CD4-positive, alpha-beta memory T cell (primary cell): ENCODE measurements around the gene NDNF. TPM values are rescaled to one million over a fixed set of nuclear protein-coding genes. Genes with fewer than 3 reads are reported as not detected.

Experiments
- CTCF ChIA-PET: fragments of 350-600 bp; sonication (Branson Sonifier 250); formaldehyde crosslinking; loops from one replicate; lab custom pipeline; 2021; ENCODE audit warnings: inconsistent platforms; ENCODE audit not compliant: partially characterized antibody; lab: Charles Lee
- POLR2A ChIA-PET: fragments of 350-600 bp; sonication (Branson Sonifier 250); formaldehyde crosslinking; loops from one replicate; lab custom pipeline; 2021; ENCODE audit not compliant: partially characterized antibody; lab: Charles Lee
- DNase-seq, 5 donors: peaks; one replicate each; pipeline versions ENCODE4 v3.0.0 to v3.0.0-alpha.2; 2020 to 2022; ENCODE audit warnings: mixed read lengths in 1 of 5
- H3K27ac ChIP-seq: one replicate; pipeline ENCODE4 v1.7.0; 2013; ENCODE audit warnings: low read depth, low read length
- H3K27me3 ChIP-seq: 2 replicates; pipeline ENCODE4 v1.7.0; 2013; ENCODE audit warnings: mild to moderate bottlenecking, low read length, moderate library complexity; ENCODE audit not compliant: insufficient read depth
- H3K36me3 ChIP-seq: 2 replicates; pipeline ENCODE4 v1.7.0; 2013; ENCODE audit warnings: mild to moderate bottlenecking, low read length, moderate library complexity; ENCODE audit not compliant: insufficient read depth
- H3K4me1 ChIP-seq: 2 replicates; pipeline ENCODE4 v1.7.0; 2013; ENCODE audit warnings: mild to moderate bottlenecking, low read length, moderate library complexity; ENCODE audit not compliant: insufficient read depth
- H3K4me3 ChIP-seq, 2 donors: one replicate each; pipeline ENCODE4 v1.7.0; 2013; ENCODE audit warnings: low read length in 2 of 2, mild to moderate bottlenecking in 1 of 2
- H3K9me3 ChIP-seq, 2 donors: one replicate each; pipeline ENCODE4 v1.7.0; 2013; ENCODE audit warnings: low read length in 2 of 2, control low read depth in 1 of 2; ENCODE audit not compliant: control insufficient read depth in 1 of 2
- H3K27ac Mint-ChIP-seq, 7 donors: one replicate each; pipeline ENCODE4 v1.8.0; 2020 to 2021; ENCODE audit warnings: mixed read lengths in 7 of 7, mild to moderate bottlenecking in 6 of 7, inconsistent platforms in 3 of 7, moderate library complexity in 3 of 7
- H3K27me3 Mint-ChIP-seq, 2 donors: one replicate each; pipeline ENCODE4 v1.8.0; 2020 to 2021; ENCODE audit warnings: mixed read lengths in 2 of 2
- H3K36me3 Mint-ChIP-seq, 2 donors: one replicate each; pipeline ENCODE4 v1.8.0; 2020 to 2021; ENCODE audit warnings: mixed read lengths in 2 of 2, inconsistent platforms in 1 of 2, mild to moderate bottlenecking in 1 of 2
- H3K4me1 Mint-ChIP-seq, 4 donors: one replicate each; pipeline ENCODE4 v1.8.0; 2020 to 2021; ENCODE audit warnings: mixed read lengths in 4 of 4, mild to moderate bottlenecking in 1 of 4
- H3K4me3 Mint-ChIP-seq, 8 donors: one replicate each; pipeline ENCODE4 v1.8.0; 2020 to 2021; ENCODE audit warnings: mixed read lengths in 8 of 8, mild to moderate bottlenecking in 7 of 8, moderate library complexity in 6 of 8, inconsistent platforms in 3 of 8
- H3K9me3 Mint-ChIP-seq, 8 donors: one replicate each; pipeline ENCODE4 v1.8.0; 2020 to 2021; ENCODE audit warnings: mixed read lengths in 8 of 8, mild to moderate bottlenecking in 5 of 8, inconsistent platforms in 3 of 8, moderate library complexity in 1 of 8
- intact Hi-C: fragments of 100-400 bp; cut with micrococcal nuclease; formaldehyde crosslinking; loops from one replicate; pipeline ENCODE4 v1.15.1; 2023
- polyA plus RNA-seq, 2 donors: library from polyadenylated mRNA; unstranded; fragments of 300-500 nt; fragmentation: Illumina TruSeq; gene quantifications; one replicate each; pipeline ENCODE4 v1.2.3, GENCODE V29; 2021
- total RNA-seq, 2 experiments: library from RNA; stranded (reverse); gene quantifications; one replicate each; pipeline ENCODE4 v1.2.3, GENCODE V29; 2021

The NDNF gene
- total and polyA plus RNA-seq, 4 experiments from 2014 or later = not detected

DNA sequence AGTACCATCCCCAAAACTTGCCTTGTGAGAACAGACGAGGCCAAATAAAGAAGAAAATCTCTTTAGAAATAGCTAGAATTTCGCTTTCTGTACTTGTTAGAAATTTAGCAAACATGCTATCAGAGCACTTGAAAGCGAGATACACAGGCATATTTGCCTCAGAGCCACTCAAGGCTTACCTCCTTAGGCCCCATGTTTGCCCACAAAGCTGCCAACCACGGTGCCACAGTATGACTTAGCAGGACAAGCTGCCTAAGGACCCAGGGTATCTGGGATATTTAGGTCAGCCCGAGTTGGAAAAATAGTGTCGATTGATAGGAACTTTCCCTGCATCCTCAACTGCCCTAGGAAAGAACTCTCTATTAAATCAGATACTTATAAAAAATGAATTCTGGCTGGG is 24.2 kb downstream of the NDNF start:
- no peak for DNase-seq
- Mint-ChIP-seq H3K36me3 (no peaks in the 10 kb centered on the region), H3K4me1 (no peaks in the 10 kb centered on the region), H3K9me3 (no peaks in the 10 kb centered on the region), H3K4me3 (no peak overlapping the region), H3K27me3 (peaks cover 2 to 7% of the 10 kb centered on the region in 2 donors), H3K27ac (no peak overlapping the region)
- CTCF ChIA-PET = interaction anchor here (1.2 kb wide), 1 partner anchor 10 kb away, joined by 3 read pairs; no protein-coding TSS in a partner anchor
- no peaks in the 10 kb centered on the region for H3K36me3 ChIP-seq
- no peaks in the 10 kb centered on the region for H3K27me3 ChIP-seq
- H3K4me3 ChIP-seq = no peak overlapping the region
- no peaks in the 10 kb centered on the region for H3K4me1 ChIP-seq
- intact Hi-C loops = no loop called here
- no peaks in the 10 kb centered on the region for H3K9me3 ChIP-seq
- no peak overlapping the region for H3K27ac ChIP-seq
- POLR2A ChIA-PET = no interaction called here

DNA sequence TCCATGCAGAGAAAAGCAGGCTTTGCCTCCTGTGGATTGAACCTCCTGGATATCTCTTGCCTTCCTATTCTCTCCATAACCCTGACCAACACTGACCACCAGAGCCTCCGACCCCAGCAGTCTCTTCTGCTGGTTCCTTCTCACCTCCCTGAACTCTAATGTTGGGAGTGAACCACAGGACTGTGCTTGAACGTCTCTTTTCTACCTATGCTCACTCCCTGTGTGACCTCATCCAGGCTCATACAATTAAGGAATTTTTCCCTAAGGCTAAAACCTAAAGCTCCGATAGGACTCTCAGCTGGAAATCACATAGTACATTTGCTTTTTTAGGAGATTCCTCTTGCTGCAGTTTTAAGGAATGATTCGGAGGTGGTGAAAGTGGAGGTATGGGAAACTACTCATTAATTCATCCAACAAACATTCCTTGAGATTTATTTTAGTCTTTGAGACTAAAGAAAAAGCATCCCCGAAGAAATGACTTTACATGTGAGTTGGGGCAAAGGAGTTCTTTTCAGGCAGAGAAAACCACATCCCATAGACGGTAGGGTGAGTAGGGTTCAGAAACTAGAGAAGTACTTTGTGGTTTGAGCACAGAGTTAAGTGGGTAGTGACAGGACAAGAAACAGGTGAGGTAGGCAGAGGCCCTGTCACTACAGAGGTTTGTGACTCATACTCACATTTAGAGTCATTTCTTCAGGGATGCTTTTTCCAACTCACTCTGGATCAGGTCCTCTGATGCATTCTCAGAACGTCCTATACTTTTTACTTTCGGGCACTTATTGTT is 30.8 kb downstream of the NDNF start:
- H3K4me1 ChIP-seq = peaks cover 8% of the 10 kb centered on the region
- peaks cover 2 to 3% of the 10 kb centered on the region in 2 donors for H3K27me3 Mint-ChIP-seq
- H3K9me3 Mint-ChIP-seq = no peaks in the 10 kb centered on the region
- H3K4me3 ChIP-seq = no peak overlapping the region
- H3K27ac Mint-ChIP-seq = peak overlapping the region in 1 of 7 donors; percentile 21
- ChIA-PET POLR2A (no interaction called here), CTCF (no interaction called here)
- peaks cover 6 to 8% (median 7%) of the 10 kb centered on the region in 4 donors for H3K4me1 Mint-ChIP-seq
- no peaks in the 10 kb centered on the region for H3K27me3 ChIP-seq
- no peaks in the 10 kb centered on the region for H3K36me3 Mint-ChIP-seq
- H3K36me3 ChIP-seq = no peaks in the 10 kb centered on the region
- no peak overlapping the region for H3K27ac ChIP-seq
- intact Hi-C loops = no loop called here
- DNase-seq = peak; percentile 6 to 38 (median 19)
- no peaks in the 10 kb centered on the region for H3K9me3 ChIP-seq
- H3K4me3 Mint-ChIP-seq = no peak overlapping the region

DNA sequence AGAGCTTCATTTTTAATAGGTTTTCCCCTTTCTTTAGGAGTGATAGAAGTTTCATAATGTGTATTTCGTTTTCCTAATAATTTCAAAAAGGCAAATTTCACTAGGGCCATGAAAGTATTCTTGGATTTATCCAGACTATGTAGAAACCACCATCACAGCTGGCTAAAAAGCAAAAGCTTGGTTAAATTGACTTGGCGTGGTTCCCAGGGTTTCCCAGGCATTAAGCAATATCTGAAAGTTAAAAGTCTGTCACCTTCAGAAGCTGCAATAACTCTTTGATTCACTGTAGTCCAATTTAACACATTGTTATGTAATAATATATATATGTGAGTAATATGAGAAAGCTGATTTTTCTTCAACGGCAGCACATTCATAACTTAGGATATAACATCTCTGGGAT is 38.3 kb downstream of the NDNF start:
- Mint-ChIP-seq H3K36me3 (no peaks in the 10 kb centered on the region), H3K4me3 (no peak overlapping the region), H3K27me3 (peaks cover 0 to 1% of the 10 kb centered on the region in 2 donors), H3K4me1 (no peaks in the 10 kb centered on the region), H3K27ac (no peak overlapping the region), H3K9me3 (no peaks in the 10 kb centered on the region)
- ChIA-PET CTCF (no interaction called here), POLR2A (no interaction called here)
- Histone ChIP-seq H3K4me3 (no peak overlapping the region), H3K9me3 (no peaks in the 10 kb centered on the region), H3K36me3 (no peaks in the 10 kb centered on the region), H3K4me1 (no peaks in the 10 kb centered on the region), H3K27me3 (no peaks in the 10 kb centered on the region), H3K27ac (no peak overlapping the region)
- no peak for DNase-seq
- intact Hi-C loops = no loop called here

- no peak overlapping the region for H3K4me3 Mint-ChIP-seq
- ChIA-PET CTCF (no interaction called here), POLR2A (no interaction called here)
- H3K4me1 ChIP-seq = no peaks in the 10 kb centered on the region
- DNase-seq = no peak
- H3K27me3 Mint-ChIP-seq = peaks cover 0 to 5% of the 10 kb centered on the region in 2 donors
- H3K27ac ChIP-seq = no peak overlapping the region
- no peaks in the 10 kb centered on the region for H3K36me3 ChIP-seq
- no peaks in the 10 kb centered on the region for H3K9me3 Mint-ChIP-seq
- no peaks in the 10 kb centered on the region for H3K27me3 ChIP-seq
- H3K36me3 Mint-ChIP-seq = no peaks in the 10 kb centered on the region
- no peak overlapping the region for H3K4me3 ChIP-seq
- H3K27ac Mint-ChIP-seq = no peak overlapping the region
- intact Hi-C loops = no loop called here
- H3K9me3 ChIP-seq = no peaks in the 10 kb centered on the region
- no peaks in the 10 kb centered on the region for H3K4me1 Mint-ChIP-seq
These were observed 41.6 kb downstream of the NDNF start for GRCh38 chr4:121030711-121031110.

DNA sequence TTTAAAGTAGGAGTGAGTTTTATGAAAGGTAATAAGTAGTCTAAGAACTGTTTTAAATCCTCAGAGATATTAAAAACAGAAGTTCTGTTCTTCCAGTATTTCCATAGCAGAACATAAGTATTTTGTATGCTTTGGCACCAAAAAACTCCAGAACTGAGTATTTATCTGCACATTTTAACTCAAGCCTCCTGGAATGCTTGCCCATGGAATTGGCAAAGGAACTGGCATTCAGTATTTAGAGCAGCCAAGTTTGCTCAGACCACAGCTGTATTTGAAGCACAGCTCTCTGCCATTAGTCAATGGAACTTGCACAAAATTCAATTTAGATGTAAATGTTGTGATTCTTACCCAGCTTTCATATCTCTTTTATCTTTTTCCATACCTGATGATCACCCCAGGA is 42.2 kb downstream of the NDNF start:
- H3K27me3 ChIP-seq = no peaks in the 10 kb centered on the region
- no peak overlapping the region for H3K4me3 ChIP-seq
- POLR2A ChIA-PET = no interaction called here
- DNase-seq = no peak
- Mint-ChIP-seq H3K36me3 (no peaks in the 10 kb centered on the region), H3K27me3 (peaks cover 0 to 5% of the 10 kb centered on the region in 2 donors), H3K27ac (no peak overlapping the region), H3K4me3 (no peak overlapping the region), H3K4me1 (no peaks in the 10 kb centered on the region), H3K9me3 (no peaks in the 10 kb centered on the region)
- H3K9me3 ChIP-seq = no peaks in the 10 kb centered on the region
- CTCF ChIA-PET = no interaction called here
- no peaks in the 10 kb centered on the region for H3K4me1 ChIP-seq
- no peaks in the 10 kb centered on the region for H3K36me3 ChIP-seq
- H3K27ac ChIP-seq = no peak overlapping the region
- intact Hi-C loops = no loop called here

DNA sequence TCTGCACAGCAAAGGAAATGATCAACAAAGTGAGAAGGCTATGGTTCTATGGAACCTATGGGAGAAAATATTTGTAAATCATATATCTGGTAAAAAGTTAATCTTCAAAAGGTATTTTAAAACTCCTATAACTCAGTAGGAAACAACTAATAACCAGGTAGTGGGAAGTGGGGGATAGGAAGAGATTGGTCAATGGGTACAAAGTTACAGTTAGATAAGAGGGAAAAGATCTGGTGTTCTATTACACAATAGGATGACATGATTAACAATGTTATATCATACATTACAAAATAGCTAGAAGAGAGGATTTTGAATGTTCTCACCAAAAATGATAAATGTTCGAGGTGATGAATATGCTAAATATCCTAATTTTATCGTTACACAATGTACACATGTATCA is 46.3 kb downstream of the NDNF start:
- Mint-ChIP-seq H3K9me3 (no peaks in the 10 kb centered on the region), H3K36me3 (peaks cover 0 to 2% of the 10 kb centered on the region in 2 donors), H3K4me1 (no peaks in the 10 kb centered on the region), H3K27ac (no peak overlapping the region), H3K4me3 (no peak overlapping the region), H3K27me3 (peaks cover 10 to 20% of the 10 kb centered on the region in 2 donors)
- no peaks in the 10 kb centered on the region for H3K36me3 ChIP-seq
- no peaks in the 10 kb centered on the region for H3K27me3 ChIP-seq
- H3K9me3 ChIP-seq = no peaks in the 10 kb centered on the region
- intact Hi-C loops = no loop called here
- ChIA-PET CTCF (no interaction called here), POLR2A (no interaction called here)
- no peak overlapping the region for H3K4me3 ChIP-seq
- H3K4me1 ChIP-seq = no peaks in the 10 kb centered on the region
- DNase-seq = no peak
- no peak overlapping the region for H3K27ac ChIP-seq

- no peaks in the 10 kb centered on the region for H3K36me3 ChIP-seq
- no peak overlapping the region for H3K27ac Mint-ChIP-seq
- no peaks in the 10 kb centered on the region for H3K9me3 Mint-ChIP-seq
- no peaks in the 10 kb centered on the region for H3K9me3 ChIP-seq
- H3K27me3 ChIP-seq = no peaks in the 10 kb centered on the region
- H3K4me1 ChIP-seq = no peaks in the 10 kb centered on the region
- intact Hi-C loops = no loop called here
- H3K27me3 Mint-ChIP-seq = peaks cover 12 to 21% of the 10 kb centered on the region in 2 donors
- no peak overlapping the region for H3K4me3 ChIP-seq
- no peak for DNase-seq
- no peaks in the 10 kb centered on the region for H3K4me1 Mint-ChIP-seq
- H3K36me3 Mint-ChIP-seq = peaks cover 0 to 3% of the 10 kb centered on the region in 2 donors
- ChIA-PET POLR2A (no interaction called here), CTCF (no interaction called here)
- H3K27ac ChIP-seq = no peak overlapping the region
- H3K4me3 Mint-ChIP-seq = no peak overlapping the region
These were observed 46.8 kb downstream of the NDNF start for GRCh38 chr4:121025540-121025939.
